GM12875 (cell line): Measurements from ENCODE around the gene BPIFB1.

Source experiments
- H3K4me3 ChIP-seq: one replicate; pipeline ENCODE4 v1.5.1; 2011; ENCODE audit warnings: low read depth, low read length, control low read depth
- TF ChIP-seq, protein P1 (sequence below): IDR thresholded peaks from 2 replicates; pipeline ENCODE4 v1.5.1; 2011; ENCODE audit warnings: low read depth, mild to moderate bottlenecking, control low read depth, inconsistent platforms, low read length, moderate library complexity, borderline replicate concordance; ENCODE audit not compliant: insufficient read depth

The BPIFB1 gene

DNA sequence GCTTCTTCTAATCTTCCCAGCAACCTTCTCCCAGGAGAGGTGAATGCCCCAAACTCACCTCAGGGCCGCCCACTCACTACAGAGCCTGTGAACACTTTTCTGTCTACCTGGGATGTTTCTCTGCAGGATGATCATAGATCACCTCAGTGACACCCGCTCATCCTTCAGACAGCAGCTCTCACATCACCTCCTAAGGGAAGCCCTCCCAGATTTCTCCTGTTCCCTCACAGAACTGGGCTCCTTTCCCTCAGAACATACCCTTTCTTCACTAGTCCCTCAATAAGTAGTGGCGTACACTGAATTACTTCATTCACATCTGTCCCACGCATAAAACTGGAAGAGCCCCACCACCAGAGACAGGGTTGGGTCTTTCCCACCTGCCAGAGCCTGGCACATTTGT, 60.5 kb downstream of the BPIFB1 start:
- TF ChIP-seq, protein P1, sequence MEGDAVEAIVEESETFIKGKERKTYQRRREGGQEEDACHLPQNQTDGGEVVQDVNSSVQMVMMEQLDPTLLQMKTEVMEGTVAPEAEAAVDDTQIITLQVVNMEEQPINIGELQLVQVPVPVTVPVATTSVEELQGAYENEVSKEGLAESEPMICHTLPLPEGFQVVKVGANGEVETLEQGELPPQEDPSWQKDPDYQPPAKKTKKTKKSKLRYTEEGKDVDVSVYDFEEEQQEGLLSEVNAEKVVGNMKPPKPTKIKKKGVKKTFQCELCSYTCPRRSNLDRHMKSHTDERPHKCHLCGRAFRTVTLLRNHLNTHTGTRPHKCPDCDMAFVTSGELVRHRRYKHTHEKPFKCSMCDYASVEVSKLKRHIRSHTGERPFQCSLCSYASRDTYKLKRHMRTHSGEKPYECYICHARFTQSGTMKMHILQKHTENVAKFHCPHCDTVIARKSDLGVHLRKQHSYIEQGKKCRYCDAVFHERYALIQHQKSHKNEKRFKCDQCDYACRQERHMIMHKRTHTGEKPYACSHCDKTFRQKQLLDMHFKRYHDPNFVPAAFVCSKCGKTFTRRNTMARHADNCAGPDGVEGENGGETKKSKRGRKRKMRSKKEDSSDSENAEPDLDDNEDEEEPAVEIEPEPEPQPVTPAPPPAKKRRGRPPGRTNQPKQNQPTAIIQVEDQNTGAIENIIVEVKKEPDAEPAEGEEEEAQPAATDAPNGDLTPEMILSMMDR: no peak
- H3K4me3 ChIP-seq: no peak overlapping the region

DNA sequence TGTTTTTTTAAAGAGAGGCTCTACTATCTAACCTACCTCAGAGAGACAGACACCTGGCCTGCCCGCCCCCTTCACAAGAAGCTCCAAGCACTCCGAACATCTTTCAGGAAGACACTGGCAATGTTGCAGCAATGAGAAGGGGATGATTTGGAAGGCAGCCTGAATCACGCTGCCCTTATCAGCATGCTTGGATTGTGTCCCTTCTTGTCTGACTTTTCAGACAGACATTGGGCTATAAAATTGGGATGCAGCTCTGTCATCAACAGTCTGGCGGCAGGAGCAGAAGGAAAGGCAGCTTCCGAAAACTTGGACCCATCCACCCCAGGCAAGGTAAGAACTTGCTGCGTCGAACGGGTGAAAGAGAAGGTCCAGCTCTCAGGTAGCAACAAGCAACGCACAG, 62.3 kb downstream of the BPIFB1 start:
- no peak overlapping the region for H3K4me3 ChIP-seq
- TF ChIP-seq, protein P1: no peak

DNA sequence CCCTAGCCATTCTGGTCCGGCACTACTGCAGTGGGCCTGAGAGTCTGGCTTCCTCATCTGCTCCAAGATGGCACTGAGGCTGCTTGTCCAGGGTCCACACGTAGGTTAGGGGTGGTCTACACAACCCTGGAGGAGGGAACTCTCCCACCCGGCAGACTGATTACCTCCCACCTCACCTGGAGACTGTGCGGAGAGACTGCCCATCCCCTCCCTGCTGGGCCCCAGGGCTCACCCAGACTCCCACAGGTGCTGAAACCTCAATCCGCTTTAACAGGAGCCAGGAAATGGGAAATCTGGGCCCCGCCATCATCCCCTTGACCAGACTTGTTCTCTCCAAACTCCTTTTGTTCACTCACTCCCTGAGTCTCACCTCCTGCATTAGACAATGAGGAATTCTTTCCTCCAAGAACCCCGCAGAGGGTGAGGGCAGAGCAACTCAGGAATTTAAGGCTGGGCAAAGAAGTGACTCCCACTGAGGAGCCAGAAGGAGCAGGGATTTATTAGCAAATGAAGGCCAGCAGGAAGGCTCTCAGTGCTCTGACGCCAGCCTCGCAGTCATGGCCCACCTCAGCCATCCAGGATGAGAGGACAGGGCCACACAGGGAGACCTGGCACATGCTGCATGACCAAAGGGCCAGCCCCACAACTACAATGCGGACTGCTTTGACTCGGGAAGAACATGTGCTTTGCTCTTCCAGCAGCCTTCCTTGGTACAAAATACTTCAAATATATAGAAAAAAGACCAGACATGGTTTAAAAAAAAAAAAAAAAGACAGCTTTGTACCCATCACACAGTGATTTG, 65.3 kb downstream of the BPIFB1 start:
- H3K4me3 ChIP-seq: no peak overlapping the region
- TF ChIP-seq, protein P1: no peak

DNA sequence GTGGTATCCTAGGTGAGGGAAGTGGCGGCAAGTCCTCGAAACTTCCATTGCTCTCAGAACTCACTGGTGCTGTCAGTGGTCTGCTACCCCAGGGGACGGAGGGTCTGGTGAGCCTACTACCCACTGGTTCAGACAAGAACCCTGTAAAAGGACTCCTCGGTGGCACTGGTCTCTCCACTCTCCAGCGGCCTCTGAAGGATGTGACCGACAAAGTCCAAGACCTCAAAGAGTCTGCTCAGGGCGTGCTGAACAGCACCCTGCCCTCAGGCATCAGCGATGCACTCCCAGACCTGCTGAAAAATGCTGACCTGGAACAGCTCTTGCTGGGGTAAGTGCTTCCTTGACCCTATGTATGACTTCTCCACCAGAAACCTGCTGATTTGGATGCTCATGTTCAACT, 66.5 kb downstream of the BPIFB1 start:
- H3K4me3 ChIP-seq: no peak overlapping the region
- TF ChIP-seq, protein P1: no peak

DNA sequence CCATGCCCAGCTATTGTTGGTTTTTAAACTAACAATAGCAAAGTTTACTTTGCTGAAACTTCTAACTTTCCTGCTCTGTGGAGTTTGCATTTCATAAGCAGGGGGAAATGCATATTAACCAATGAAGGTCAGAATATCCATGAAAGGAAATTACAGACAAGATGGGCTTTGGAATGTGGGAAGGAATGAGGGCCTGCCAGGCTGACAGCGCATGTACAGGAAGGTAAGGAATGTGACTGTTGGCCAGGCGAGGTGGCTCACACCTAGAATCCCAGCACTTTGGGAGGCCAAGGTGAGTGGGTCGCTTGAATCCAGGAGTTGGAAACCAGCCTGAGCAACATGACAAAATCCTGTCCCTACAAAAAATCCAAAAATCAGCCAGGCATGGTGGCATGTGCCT, 68.7 kb downstream of the BPIFB1 start:
- no peak overlapping the region for H3K4me3 ChIP-seq
- TF ChIP-seq, protein P1: no peak

DNA sequence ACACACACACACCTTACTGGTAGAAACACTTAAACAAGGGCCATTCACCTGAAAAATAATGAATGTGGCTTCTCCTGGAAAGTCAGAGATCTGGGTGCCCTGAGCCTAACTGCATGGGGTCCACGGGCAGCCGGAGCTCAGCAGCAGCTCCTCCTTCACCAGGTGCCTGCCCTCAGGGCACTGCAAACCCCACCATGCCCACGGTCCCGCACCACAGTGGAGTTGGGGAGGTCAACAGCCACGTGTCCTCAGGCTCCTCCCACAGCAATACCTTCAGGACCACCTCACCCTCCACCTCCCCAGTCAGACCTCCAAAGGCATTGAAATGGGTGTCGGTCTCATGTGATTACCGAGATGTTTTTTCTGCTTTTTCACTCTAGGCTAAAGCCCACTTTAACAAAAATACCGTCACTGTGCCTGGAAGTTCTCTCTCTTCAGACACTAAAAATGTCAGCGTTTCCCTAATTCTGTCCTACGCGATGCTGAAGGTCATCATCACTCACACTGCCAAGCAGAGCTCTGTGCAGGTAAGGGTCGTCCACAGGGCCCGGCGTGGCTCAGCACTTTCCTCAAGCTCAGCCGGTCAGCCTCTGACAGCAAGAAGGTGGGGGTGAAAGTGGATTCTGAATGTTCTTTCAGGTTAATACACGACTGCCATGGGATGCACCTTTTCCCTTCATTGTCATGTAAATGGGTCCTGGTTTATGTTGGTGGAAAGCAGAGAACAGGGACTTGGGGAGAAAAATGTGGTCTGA, 69.4 kb downstream of the BPIFB1 start:
- TF ChIP-seq, protein P1: no peak
- H3K4me3 ChIP-seq: no peak overlapping the region

DNA sequence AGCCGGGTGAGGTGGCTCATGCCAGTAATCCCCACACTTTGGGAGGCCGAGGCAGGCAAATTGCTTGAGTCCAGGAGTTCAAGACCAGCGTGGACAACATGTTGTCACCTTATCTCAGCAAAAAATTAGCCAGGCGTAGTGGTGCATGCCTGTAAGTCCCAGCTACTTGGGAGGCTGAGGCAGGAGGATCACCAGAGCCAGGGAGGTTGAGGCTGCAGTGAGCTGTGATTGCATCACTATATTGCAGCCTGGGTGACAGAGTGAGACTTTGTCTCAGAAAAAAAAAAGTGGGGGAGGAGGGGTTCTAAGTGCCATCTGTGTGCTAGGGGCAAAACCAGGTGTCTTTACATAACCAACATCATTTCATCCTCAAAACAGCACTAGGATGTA, 70.0 kb downstream of the BPIFB1 start:
- TF ChIP-seq, protein P1: no peak
- no peak overlapping the region for H3K4me3 ChIP-seq
